ENCODE data around the gene TELO2. TPM values are rescaled to one million over a fixed set of nuclear protein-coding genes. Genes with fewer than 3 reads are reported as not detected.

Gene TELO2
- 18.8 TPM for total RNA-seq
- long read RNA-seq, transcript TELO2-201 (21 exons, 3,314 nt): major isoform, 73 of 126 reads
- long read RNA-seq, partial matches to known transcripts: 27 of 126 reads
- long read RNA-seq, other reads (novel, unspliced or antisense): 26 of 126 reads

GRCh38 chr16:1492923-1493745 is at the start of gene TELO2:
TELO2 (plus strand) TSS chr16:1493360; CDS start chr16:1494282, 922 bp downstream.
- peak; percentile 94 for ATAC-seq (ENCODE audit: poor library complexity)
- intact Hi-C loops (cut with DNase I): loop anchor here (5.0 to 10.0 kb wide), 2 partner anchors 54 to 122 kb away; partner anchors contain the start of genes CRAMP1 and IFT140

GRCh38 chr16:1443403-1443973 is 49.7 kb upstream of the TELO2 start:
- ATAC-seq (ENCODE audit: poor library complexity) (no peak), DNase-seq (no peak)
- intact Hi-C loops (cut with DNase I): no loop called here

More at GRCh38 chr16:1492923-1493745, at the start of gene TELO2:
- peak; percentile 87 for DNase-seq

DNA sequence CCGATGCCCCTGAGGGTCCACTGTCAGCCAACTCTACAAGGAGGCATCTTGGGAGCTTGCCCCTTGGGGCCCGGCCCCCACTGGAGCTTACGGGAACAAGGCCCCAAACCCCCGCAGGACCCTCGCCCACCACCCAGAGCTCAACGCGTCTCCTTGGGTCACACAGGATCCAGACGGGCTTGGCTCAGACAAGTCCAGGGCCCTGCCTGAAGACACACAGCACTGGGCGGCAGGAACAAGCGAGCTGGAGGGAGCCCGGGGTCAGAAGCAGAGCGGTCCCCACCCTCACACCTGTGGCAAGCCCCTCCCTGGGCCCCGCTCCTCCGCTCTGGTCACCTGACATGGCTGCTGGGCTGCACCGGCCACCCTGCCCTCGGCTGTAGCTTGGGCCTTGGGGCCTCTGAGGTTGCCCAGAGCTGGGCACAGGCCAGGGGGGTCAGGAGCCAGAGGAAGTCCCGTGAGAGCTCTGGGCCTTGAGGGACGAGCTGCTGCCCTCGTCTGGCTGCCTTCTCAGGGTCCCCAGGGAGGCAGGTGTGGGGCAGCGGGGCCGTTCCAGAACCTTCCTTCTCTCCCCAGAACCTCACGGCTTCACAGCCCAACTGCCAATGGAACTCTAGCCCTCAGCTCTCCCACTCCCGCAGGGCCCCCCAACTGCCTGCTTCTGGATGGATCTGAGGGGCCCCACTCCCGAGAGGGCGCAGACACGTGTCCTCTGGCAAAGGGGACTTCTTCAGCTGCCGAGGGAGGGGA is 49.0 kb upstream of the TELO2 start, which contains the start of gene CCDC154:
CCDC154 (minus strand) TSS at position 577 of the 750 bp plus-strand sequence; CDS start at position 343, 234 bp downstream.
- intact Hi-C loops (cut with DNase I): no loop called here
- ATAC-seq (ENCODE audit: poor library complexity): no peak

DNA sequence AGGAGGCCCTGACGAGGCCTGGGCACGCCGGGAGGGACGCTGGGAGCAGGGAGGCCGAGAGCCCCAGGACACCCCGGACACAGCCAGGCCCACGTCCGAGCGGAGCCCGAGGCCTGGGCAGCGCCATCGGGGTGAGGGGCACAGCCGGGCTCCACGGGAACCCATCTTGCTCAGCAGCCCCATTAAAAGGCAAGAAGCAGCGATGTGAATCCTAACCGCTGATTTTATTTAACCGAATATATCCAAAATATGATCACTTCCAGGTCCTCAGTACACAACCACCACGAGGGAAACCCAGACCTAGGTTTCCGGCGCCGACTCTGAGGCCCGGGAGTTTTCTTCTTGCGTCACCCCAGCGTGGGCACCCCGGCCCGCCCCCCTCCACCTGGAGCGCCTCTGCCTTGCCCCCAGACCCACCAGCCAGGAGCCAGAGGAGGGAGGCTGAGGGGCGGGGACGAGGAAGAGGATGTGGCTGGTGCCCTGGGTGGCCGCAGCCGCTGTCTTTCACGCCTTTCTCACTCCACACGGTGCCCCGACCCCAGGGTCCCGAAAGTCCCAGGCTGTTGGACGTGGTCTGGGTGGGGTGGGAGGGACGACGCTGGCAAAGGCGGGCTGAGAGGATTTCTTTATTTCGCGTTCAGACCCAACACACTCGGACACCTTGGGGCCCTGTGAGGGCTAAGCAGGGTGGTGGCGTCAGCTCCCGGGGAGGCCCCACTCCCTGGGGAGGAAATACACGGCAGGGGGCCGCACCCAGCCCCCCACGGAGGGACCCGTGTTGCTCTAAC is 48.2 kb upstream of the TELO2 start:
- intact Hi-C loops (cut with DNase I): no loop called here
- ATAC-seq (ENCODE audit: poor library complexity) (no peak), DNase-seq (no peak)

More for the DNA sequence above, 49.0 kb upstream of the TELO2 start, which contains the start of gene CCDC154:
- no peak for DNase-seq

DNA sequence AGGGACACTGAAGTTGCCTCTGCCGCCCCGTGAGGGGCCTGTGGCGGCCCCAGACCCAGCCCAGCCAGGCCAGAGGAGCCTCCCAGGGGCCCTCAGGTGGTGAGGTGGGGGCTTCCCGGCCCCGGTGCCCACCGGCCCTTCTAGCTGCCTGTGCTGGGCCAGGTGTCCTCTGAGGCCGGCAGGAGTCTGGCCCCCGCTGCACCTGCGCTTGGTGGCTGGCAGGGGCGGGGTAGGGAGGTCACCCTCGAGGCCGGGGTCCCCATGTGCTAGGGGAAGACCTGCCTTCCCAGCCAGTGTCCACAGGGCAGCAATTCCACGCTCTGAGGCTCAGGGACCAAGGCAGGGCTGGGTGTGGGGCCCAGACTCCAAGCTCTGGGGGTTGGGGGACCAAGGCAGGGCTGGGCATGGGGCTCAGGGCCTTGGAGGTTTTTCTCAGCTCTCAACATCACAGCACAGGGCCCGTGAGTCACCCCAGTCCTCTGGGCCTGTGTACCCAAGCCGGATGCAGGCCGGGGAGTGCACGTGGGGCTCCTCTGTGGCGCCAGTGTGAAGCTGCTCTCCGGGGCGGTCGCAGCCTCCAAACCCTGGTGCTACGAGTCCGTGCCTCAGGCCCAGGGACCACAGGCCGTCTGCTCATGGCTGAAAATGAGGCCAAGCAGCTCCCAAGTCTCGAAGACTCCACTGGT is 47.5 kb upstream of the TELO2 start:
- DNase-seq (no peak), ATAC-seq (ENCODE audit: poor library complexity) (no peak)
- intact Hi-C loops (cut with DNase I): no loop called here

DNA sequence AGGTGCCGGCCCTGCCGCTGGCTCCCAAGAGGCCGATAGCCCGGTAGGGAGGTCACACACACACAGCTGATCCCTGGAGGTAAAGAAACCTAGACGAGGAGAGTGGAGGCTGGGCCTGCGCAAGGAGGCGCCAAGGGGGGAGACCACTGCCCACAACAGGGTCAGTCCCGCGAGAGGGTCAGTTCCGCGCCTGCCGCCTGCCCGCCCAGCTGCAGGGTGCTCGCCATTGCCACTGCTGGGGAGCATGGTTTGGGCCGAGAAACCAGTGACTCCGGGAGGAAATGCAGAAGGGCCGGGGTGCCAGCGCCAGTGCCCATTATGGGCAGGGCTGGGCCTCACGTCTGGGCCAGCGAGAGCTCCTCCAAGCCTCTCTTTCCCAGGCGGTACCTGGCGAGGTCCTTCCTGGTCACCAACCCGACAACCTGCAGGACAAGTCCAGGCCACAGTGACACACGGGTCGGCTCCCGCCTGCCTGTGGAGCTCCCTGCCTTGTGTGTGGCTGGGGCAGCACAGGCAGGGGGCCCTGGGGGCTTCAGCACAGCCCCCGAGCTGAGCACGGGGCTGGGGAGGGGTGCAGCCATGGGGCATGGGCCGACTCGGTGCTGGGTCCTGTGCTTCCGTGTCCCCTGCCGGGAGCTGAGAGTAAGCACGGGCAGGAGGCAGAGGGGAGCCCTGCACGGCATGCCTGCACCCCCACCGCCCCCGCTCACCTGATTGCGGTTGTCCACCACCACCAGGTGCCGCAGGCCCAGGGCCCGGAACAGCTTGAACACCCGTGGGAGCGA is 46.7 kb upstream of the TELO2 start:
- ATAC-seq (ENCODE audit: poor library complexity): no peak
- intact Hi-C loops (cut with DNase I): no loop called here
- no peak for DNase-seq

DNA sequence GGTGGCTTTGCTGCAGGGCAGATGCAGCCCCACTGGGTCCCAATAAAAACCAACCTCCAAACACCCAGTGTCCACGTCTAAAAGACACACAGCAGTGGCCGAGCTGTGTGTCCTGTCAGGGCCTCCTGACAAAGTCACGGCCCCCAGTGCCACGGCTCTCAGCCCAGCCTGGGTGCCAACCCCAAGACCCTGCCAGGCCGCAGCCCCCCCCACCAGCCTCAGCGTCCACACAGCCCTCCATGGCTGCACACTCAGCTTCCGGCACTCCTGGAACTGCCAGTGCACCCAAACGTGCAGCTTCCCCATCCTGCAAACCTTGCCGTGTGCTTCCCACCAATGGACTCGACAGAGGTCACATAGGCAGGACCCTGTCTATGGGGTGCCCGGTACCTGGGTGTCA is 45.2 kb upstream of the TELO2 start:
- no peak for ATAC-seq (ENCODE audit: poor library complexity)
- DNase-seq: no peak
- intact Hi-C loops (cut with DNase I): no loop called here

GRCh38 chr16:1448536-1449116 is 44.5 kb upstream of the TELO2 start:
- DNase-seq: no peak
- ATAC-seq (ENCODE audit: poor library complexity): no peak
- intact Hi-C loops (cut with DNase I): no loop called here

GRCh38 chr16:1449201-1449788 is 43.9 kb upstream of the TELO2 start:
- ATAC-seq (ENCODE audit: poor library complexity) (no peak), DNase-seq (no peak)
- intact Hi-C loops (cut with DNase I): no loop called here

- intact Hi-C loops (cut with DNase I): no loop called here
- DNase-seq (no peak), ATAC-seq (ENCODE audit: poor library complexity) (no peak)
Observed at GRCh38 chr16:1450218-1450617, 42.9 kb upstream of the TELO2 start.

DNA sequence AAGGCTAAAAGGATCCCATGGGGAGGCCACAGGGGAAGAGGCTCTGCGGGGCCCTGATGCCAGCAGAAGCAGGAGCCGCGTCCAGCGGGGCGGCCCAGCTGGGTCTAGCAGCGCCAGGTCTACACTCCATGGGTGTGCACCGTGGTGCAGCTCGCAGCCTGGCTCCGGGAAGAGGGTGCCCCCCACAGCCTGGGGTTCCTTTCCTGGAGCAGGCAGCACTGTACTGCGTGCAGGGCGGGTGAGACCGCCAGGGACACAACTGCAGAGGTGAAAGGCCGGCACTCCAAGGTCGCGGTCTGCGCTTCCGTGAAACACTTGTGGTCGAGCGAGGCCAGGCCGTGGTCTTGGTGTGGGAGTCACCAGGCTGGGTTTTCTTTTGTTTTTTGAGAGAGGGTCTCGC is 42.3 kb upstream of the TELO2 start:
- intact Hi-C loops (cut with DNase I): no loop called here
- DNase-seq: no peak
- no peak for ATAC-seq (ENCODE audit: poor library complexity)

GRCh38 chr16:1451702-1452392 is 41.3 kb upstream of the TELO2 start:
- intact Hi-C loops (cut with DNase I): no loop called here
- no peak for DNase-seq

DNA sequence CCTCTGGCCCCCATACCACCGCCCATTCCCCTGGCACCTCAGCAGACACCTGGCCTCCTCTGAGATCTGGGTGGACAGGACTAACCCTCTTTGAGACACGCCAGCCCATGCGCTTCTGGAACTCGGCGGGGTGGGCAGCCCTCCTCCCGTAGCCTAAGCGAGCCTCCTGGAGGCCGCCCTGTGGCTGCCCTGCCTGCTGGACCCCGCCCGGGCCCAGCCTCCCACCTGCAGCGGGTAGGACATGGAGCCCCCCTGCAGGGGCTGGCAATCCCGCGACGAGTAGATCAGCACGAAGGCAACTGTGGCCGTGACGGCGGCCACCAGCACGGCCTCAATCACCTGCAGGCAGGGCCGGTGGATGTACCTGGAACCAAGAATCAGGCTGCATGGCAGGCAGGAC is 40.6 kb upstream of the TELO2 start:
- intact Hi-C loops (cut with DNase I): no loop called here
- no peak for DNase-seq
- no peak for ATAC-seq (ENCODE audit: poor library complexity)

More at GRCh38 chr16:1451702-1452392, 41.3 kb upstream of the TELO2 start:
- no peak for ATAC-seq (ENCODE audit: poor library complexity)

DNA sequence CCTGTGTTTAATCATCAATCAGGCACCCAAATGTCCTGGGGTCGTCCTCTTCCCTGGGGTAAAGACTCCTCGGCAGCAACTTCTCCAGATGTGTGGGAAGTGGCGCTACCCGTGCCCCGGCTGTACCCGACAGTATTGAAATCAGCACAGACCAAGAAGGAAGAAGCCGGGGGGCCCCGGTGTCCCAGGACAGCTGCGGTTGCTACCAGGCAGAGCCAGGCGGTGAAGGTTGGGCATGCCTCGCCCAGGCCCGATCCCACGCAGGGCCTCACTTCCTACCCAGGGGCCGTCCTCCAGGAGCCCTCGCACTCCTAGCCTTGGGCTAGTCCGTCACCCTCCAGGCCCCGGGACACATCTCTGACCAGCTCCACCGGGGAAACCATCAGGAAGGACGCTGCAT is 39.8 kb upstream of the TELO2 start:
- intact Hi-C loops (cut with DNase I): no loop called here
- no peak for ATAC-seq (ENCODE audit: poor library complexity)
- DNase-seq: no peak

- intact Hi-C loops (cut with DNase I): no loop called here
- ATAC-seq (ENCODE audit: poor library complexity): no peak
- DNase-seq: no peak
Observed at GRCh38 chr16:1454561-1454960, 38.6 kb upstream of the TELO2 start.
